Muscle of leg (tissue), 11 donors: ENCODE measurements around the gene TRAF3. TPM values are rescaled to one million over a fixed set of nuclear protein-coding genes. Genes with fewer than 3 reads are reported as not detected.

Source experiments
- DNase-seq: peaks from one replicate; pipeline ENCODE4 v3.0.0; 2013
- H3K27ac ChIP-seq: one replicate; pipeline ENCODE4 v1.5.1; 2013; ENCODE audit warnings: mild to moderate bottlenecking, low read length, control low read depth
- H3K27me3 ChIP-seq: one replicate; pipeline ENCODE4 v1.6.1; 2013; ENCODE audit warnings: low read length; ENCODE audit not compliant: control insufficient read depth, insufficient read depth
- H3K36me3 ChIP-seq: one replicate; pipeline ENCODE4 v1.6.1; 2013; ENCODE audit warnings: low read length; ENCODE audit not compliant: control insufficient read depth, insufficient read depth
- H3K4me1 ChIP-seq: one replicate; pipeline ENCODE4 v1.6.1; 2013; ENCODE audit warnings: low read length; ENCODE audit not compliant: control insufficient read depth, insufficient read depth
- H3K4me3 ChIP-seq: one replicate; pipeline ENCODE4 v1.5.1; 2013; ENCODE audit warnings: low read length, control low read depth
- H3K9me3 ChIP-seq: replicated peaks from 2 replicates; pipeline ENCODE4 v1.6.1; 2013; ENCODE audit warnings: low read depth, low read length; ENCODE audit not compliant: control insufficient read depth
- WGBS: methylation state at CpG from one replicate; pipeline ENCODE4 v1.1.5; 2013; ENCODE audit warnings: missing lambda C conversion rate; ENCODE audit not compliant: insufficient coverage; 5-methylcytosine and 5-hydroxymethylcytosine counted together
- polyA plus RNA-seq, 8 donors: library from polyadenylated mRNA; unstranded; fragments of 120-200 nt; gene quantifications; one replicate each; pipeline versions ENCODE4 v1.2.1 to v1.2.3, GENCODE V29; 2013; ENCODE audit warnings: inconsistent platforms in 1 of 8, low replicate concordance in 1 of 8; ENCODE audit not compliant: insufficient read length in 8 of 8, insufficient read depth in 1 of 8
- total RNA-seq: library from RNA; stranded (reverse); fragments of 120-200 nt; gene quantifications from one replicate; pipeline ENCODE4 v1.2.4, GENCODE V29; 2013

The TRAF3 gene
- total and polyA plus RNA-seq, 9 donors: 9.4 to 19.7 (median 13.8) TPM

- no peaks in the 10 kb centered on the region for H3K27me3 ChIP-seq
- DNase-seq: no peak
- no peak overlapping the region for H3K27ac ChIP-seq
- H3K4me1 ChIP-seq: peaks cover 2% of the 10 kb centered on the region
- H3K36me3 ChIP-seq: peaks cover 41% of the 10 kb centered on the region
- 97% methylated on average over 20 of the region's 38 CpGs for WGBS
- no peak overlapping the region for H3K4me3 ChIP-seq
- no peaks in the 10 kb centered on the region for H3K9me3 ChIP-seq
Observed at GRCh38 chr14:102905116-102906108, 128.2 kb downstream of the TRAF3 start.

GRCh38 chr14:102906616-102907302, 129.5 kb downstream of the TRAF3 start:
- H3K36me3 ChIP-seq: peaks cover 38% of the 10 kb centered on the region

DNA sequence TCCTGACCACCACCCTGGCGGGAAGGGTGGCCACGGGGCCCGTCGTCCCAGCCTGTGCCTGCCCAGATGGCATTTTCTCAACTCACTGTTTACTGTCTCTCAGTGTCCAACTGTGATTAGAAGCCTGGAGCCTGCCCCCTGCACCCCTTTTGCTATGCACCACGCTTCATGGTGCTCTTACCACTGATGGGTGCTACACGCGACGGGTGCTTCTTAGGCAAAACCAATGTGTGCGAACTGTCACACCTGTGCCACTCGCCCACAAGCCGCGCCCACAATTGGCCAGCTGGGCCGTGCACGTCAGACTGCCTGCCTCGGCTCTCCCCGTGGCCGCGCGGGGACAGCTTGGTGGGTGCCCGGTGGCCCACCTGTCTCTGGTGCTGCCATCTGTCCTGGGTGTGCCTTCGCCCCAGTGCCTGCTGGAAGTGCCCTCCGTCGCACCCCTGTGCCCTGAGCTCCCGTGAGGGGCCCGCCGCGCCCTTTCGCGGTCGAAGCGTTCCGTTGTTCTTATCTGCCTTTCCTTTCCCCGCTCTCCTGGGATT, 130.1 kb downstream of the TRAF3 start:
- no peaks in the 10 kb centered on the region for H3K27me3 ChIP-seq
- no peak overlapping the region for H3K4me3 ChIP-seq
- H3K4me1 ChIP-seq: peaks cover 2% of the 10 kb centered on the region
- no peaks in the 10 kb centered on the region for H3K9me3 ChIP-seq
- no peak overlapping the region for H3K27ac ChIP-seq
- no peak for DNase-seq
- peaks cover 38% of the 10 kb centered on the region for H3K36me3 ChIP-seq
- WGBS: 97% methylated on average over 27 of the region's 33 CpGs

More at GRCh38 chr14:102906616-102907302, 129.5 kb downstream of the TRAF3 start:
- 95% methylated on average over 24 of the region's 30 CpGs for WGBS
- DNase-seq: no peak
- Histone ChIP-seq H3K9me3 (no peaks in the 10 kb centered on the region), H3K4me3 (no peak overlapping the region), H3K27me3 (no peaks in the 10 kb centered on the region), H3K27ac (no peak overlapping the region), H3K4me1 (peaks cover 2% of the 10 kb centered on the region)

GRCh38 chr14:102907980-102908730, 130.9 kb downstream of the TRAF3 start:
- H3K4me3 ChIP-seq: no peak overlapping the region
- no peaks in the 10 kb centered on the region for H3K4me1 ChIP-seq
- WGBS: 95% methylated on average over 13 of the region's 23 CpGs
- H3K27me3 ChIP-seq: no peaks in the 10 kb centered on the region
- H3K27ac ChIP-seq: no peak overlapping the region
- no peaks in the 10 kb centered on the region for H3K9me3 ChIP-seq
- H3K36me3 ChIP-seq: peaks cover 33% of the 10 kb centered on the region
- no peak for DNase-seq

- no peak for DNase-seq
- 91% methylated on average over 28 of the region's 29 CpGs for WGBS
- Histone ChIP-seq H3K27ac (no peak overlapping the region), H3K9me3 (no peaks in the 10 kb centered on the region), H3K27me3 (no peaks in the 10 kb centered on the region), H3K36me3 (peaks cover 25% of the 10 kb centered on the region), H3K4me1 (no peaks in the 10 kb centered on the region), H3K4me3 (no peak overlapping the region)
Observed at GRCh38 chr14:102908766-102909455, 131.7 kb downstream of the TRAF3 start.

DNA sequence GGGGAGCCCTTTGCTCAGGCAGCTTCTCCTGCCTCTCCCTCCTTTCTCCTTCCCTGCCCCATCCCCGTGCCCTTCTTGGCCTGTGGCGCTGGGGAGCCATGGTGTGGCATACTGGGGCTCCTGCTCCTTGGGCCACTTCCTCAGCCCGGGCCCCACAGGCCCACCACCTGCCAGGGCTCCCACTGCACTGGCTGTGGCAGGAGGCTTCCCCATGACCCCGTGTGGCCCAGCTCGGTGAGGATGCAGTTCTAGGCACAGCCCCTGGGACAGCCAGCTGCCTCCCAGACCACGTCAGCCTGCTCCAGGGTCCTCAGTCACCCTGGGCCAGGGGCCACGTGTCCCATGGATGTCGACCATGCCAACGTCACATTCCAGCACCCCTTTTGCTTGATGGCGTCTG, 132.2 kb downstream of the TRAF3 start:
- Histone ChIP-seq H3K36me3 (peaks cover 21% of the 10 kb centered on the region), H3K4me3 (no peak overlapping the region), H3K4me1 (no peaks in the 10 kb centered on the region), H3K27me3 (no peaks in the 10 kb centered on the region), H3K9me3 (no peaks in the 10 kb centered on the region), H3K27ac (no peak overlapping the region)
- no peak for DNase-seq
- 79% methylated on average over 9 of the region's 10 CpGs for WGBS

GRCh38 chr14:102909911-102910310, 132.7 kb downstream of the TRAF3 start:
- Histone ChIP-seq H3K4me3 (no peak overlapping the region), H3K4me1 (no peaks in the 10 kb centered on the region), H3K27me3 (no peaks in the 10 kb centered on the region), H3K27ac (no peak overlapping the region), H3K9me3 (no peaks in the 10 kb centered on the region), H3K36me3 (peaks cover 21% of the 10 kb centered on the region)
- 79% methylated on average over 4 of the region's 10 CpGs for WGBS
- DNase-seq: no peak

DNA sequence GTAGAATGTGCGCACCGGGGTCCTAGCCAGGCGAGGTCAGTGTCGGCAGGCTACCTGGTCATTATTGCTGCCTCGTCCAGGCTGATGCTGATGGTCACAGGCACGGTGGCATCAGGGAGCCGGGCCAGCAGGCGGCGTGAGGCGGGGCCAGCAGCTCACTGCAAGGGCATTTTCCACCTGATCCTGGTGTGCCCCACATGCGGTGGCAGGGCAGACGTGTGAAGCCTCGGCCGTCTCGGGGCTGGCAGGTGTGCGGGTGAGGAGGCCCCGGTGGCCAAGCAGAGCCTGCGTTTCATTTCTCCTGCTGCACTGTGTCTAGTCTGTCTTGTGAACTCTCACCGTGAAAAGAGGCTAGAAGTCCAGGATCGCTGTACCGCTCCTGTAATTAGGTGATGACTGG, 133.2 kb downstream of the TRAF3 start:
- H3K4me1 ChIP-seq: no peaks in the 10 kb centered on the region
- DNase-seq: no peak
- no peaks in the 10 kb centered on the region for H3K9me3 ChIP-seq
- no peak overlapping the region for H3K27ac ChIP-seq
- H3K36me3 ChIP-seq: peaks cover 17% of the 10 kb centered on the region
- H3K27me3 ChIP-seq: no peaks in the 10 kb centered on the region
- 72% methylated on average over 18 of the region's 21 CpGs for WGBS
- no peak overlapping the region for H3K4me3 ChIP-seq

- 63% methylated on average over 19 of the region's 19 CpGs for WGBS
Observed at GRCh38 chr14:102911541-102911951, 134.3 kb downstream of the TRAF3 start.

More at GRCh38 chr14:102911541-102911951, 134.3 kb downstream of the TRAF3 start:
- H3K9me3 ChIP-seq: no peaks in the 10 kb centered on the region
- no peak for DNase-seq
- no peak overlapping the region for H3K4me3 ChIP-seq
- peaks cover 11% of the 10 kb centered on the region for H3K36me3 ChIP-seq
- H3K27me3 ChIP-seq: no peaks in the 10 kb centered on the region
- H3K27ac ChIP-seq: no peak overlapping the region
- no peaks in the 10 kb centered on the region for H3K4me1 ChIP-seq
